K562 (cell line): Measurements from ENCODE around the gene SNUPN.

Source experiments
- CREB3 ChIP-seq: fragments of 450-650 bp; conservative IDR thresholded peaks from 2 replicates; pipeline ENCODE4 v1.6.1; 2016; ENCODE audit warnings: missing genetic modification characterization, low read depth, mild to moderate bottlenecking, missing compliant biosample characterization, moderate library complexity
- CTCF ChIP-seq, 3 experiments: IDR thresholded peaks in 2 of 3; conservative IDR thresholded peaks in 1 of 3; 2 replicates each; pipeline ENCODE4 v1.5.1; 2011 to 2012; ENCODE audit warnings: low read length in 3 of 3, mild to moderate bottlenecking in 3 of 3, control low read depth in 2 of 3, improper control_type of control experiment in 1 of 3, inconsistent platforms in 1 of 3, low read depth in 1 of 3, mixed read lengths in 1 of 3, moderate library complexity in 1 of 3; ENCODE audit not compliant: insufficient read depth in 2 of 3
- MEF2A ChIP-seq: IDR thresholded peaks from 2 replicates; pipeline ENCODE4 v1.6.1; 2011; ENCODE audit warnings: low read depth, mild to moderate bottlenecking, low read length, moderate library complexity; ENCODE audit not compliant: control insufficient read depth
- SMARCA4 ChIP-seq: fragments of 450-650 bp; IDR thresholded peaks from 2 replicates; pipeline ENCODE4 v1.6.1; 2016
- ZNF12 ChIP-seq: sonication (generic); formaldehyde crosslinking; IDR thresholded peaks from 2 replicates; pipeline ENCODE4 v1.4.0; 2020; ENCODE audit warnings: mild to moderate bottlenecking, missing genetic modification reagents
- ZNF717 ChIP-seq: fragments of 250-450 bp; sonication (Bioruptor Pico); IDR thresholded peaks from 2 replicates; pipeline ENCODE4 v1.5.0; 2021
- TF ChIP-seq, protein P1 (sequence below): fragments of 250-450 bp; sonication (Bioruptor Pico); IDR thresholded peaks from 2 replicates; pipeline ENCODE4 v1.4.0; 2020; ENCODE audit warnings: mild to moderate bottlenecking
- TF ChIP-seq, protein P2 (sequence below): sonication (generic); formaldehyde crosslinking; IDR thresholded peaks from 2 replicates; pipeline ENCODE4 v1.9.0; 2022; ENCODE audit warnings: mild to moderate bottlenecking, missing genetic modification reagents

GRCh38 chr15:75641603-75642002, 16.1 kb upstream of the SNUPN start:
- TF ChIP-seq ZNF12 (no peak), ZNF717 (CRISPR knock-in tag) (no peak), CTCF (IDR thresholded peaks at IDR 0.05 in 2 of 3, conservative IDR thresholded peaks at IDR 0.05 in 1 of 3; ENCODE audit: insufficient read depth in 2 of 3, low read depth in 1 of 3, low read length in 3 of 3) (no peak), SMARCA4 (no peak), CREB3 (no peak), MEF2A (no peak)
- TF ChIP-seq, protein P1, sequence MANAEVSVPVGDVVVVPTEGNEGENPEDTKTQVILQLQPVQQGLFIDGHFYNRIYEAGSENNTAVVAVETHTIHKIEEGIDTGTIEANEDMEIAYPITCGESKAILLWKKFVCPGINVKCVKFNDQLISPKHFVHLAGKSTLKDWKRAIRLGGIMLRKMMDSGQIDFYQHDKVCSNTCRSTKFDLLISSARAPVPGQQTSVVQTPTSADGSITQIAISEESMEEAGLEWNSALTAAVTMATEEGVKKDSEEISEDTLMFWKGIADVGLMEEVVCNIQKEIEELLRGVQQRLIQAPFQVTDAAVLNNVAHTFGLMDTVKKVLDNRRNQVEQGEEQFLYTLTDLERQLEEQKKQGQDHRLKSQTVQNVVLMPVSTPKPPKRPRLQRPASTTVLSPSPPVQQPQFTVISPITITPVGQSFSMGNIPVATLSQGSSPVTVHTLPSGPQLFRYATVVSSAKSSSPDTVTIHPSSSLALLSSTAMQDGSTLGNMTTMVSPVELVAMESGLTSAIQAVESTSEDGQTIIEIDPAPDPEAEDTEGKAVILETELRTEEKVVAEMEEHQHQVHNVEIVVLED (CRISPR knock-in tag), result no peak
- TF ChIP-seq, protein P2, sequence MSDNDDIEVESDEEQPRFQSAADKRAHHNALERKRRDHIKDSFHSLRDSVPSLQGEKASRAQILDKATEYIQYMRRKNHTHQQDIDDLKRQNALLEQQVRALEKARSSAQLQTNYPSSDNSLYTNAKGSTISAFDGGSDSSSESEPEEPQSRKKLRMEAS, result no peak
